ENCODE measurements around the gene HOXB3. TPM values are rescaled to one million over a fixed set of nuclear protein-coding genes. Genes with fewer than 3 reads are reported as not detected.

The HOXB3 gene
- total RNA-seq, 1 donor from 2014 or later: not detected

GRCh38 chr17:48632579-48633265 lies 42.7 kb upstream of the HOXB3 start:
- Mint-ChIP-seq H3K4me3 (no peak overlapping the region), H3K36me3 (no peaks in the 10 kb centered on the region), H3K27me3 (ENCODE audit: insufficient read depth, low read depth) (peaks cover 96% of the 10 kb centered on the region), H3K9me3 (peaks cover 15% of the 10 kb centered on the region), H3K27ac (no peak overlapping the region), H3K4me1 (peaks cover 2% of the 10 kb centered on the region)
- no peaks in the 10 kb centered on the region for H3K4me1 ChIP-seq
- H2AFZ ChIP-seq (replicated peaks): no peak overlapping the region
- TF ChIP-seq CTCF (IDR thresholded peaks at IDR 0.05): no peak
- TF ChIP-seq EZH2 (IDR thresholded peaks at IDR 0.05): no peak
- TF ChIP-seq EZH2phosphoT487 (IDR thresholded peaks at IDR 0.05): no peak
- H3K36me3 ChIP-seq: no peaks in the 10 kb centered on the region
- DNase-seq (ENCODE audit: low spot score): no peak
- H3K79me2 ChIP-seq (ENCODE audit: low read depth): no peaks in the 10 kb centered on the region
- no peak overlapping the region for H3K4me2 ChIP-seq
- no peaks in the 10 kb centered on the region for H3K9me3 ChIP-seq (ENCODE audit: low read depth)
- H3K4me3 ChIP-seq: no peak overlapping the region
- H3K27me3 ChIP-seq: peaks cover 100% of the 10 kb centered on the region
- H3F3A ChIP-seq (ENCODE audit: low read depth): no peaks in the 10 kb centered on the region
- H3K27ac ChIP-seq: no peak overlapping the region
- H4K20me1 ChIP-seq (ENCODE audit: low read depth): peaks cover 86% of the 10 kb centered on the region
- no peak overlapping the region for H3K9ac ChIP-seq

- Mint-ChIP-seq H3K27ac (no peak overlapping the region), H3K4me1 (peaks cover 4% of the 10 kb centered on the region), H3K27me3 (ENCODE audit: insufficient read depth, low read depth) (peaks cover 96% of the 10 kb centered on the region), H3K36me3 (no peaks in the 10 kb centered on the region), H3K4me3 (no peak overlapping the region), H3K9me3 (peaks cover 16% of the 10 kb centered on the region)
- Histone ChIP-seq H3K4me3 (no peak overlapping the region), H2AFZ (replicated peaks) (no peak overlapping the region), H3K9ac (no peak overlapping the region), H3K4me2 (no peak overlapping the region), H3K9me3 (ENCODE audit: low read depth) (no peaks in the 10 kb centered on the region), H3K27me3 (peaks cover 100% of the 10 kb centered on the region), H3K36me3 (no peaks in the 10 kb centered on the region), H3F3A (ENCODE audit: low read depth) (no peaks in the 10 kb centered on the region), H4K20me1 (ENCODE audit: low read depth) (peaks cover 89% of the 10 kb centered on the region), H3K79me2 (ENCODE audit: low read depth) (no peaks in the 10 kb centered on the region), H3K4me1 (no peaks in the 10 kb centered on the region), H3K27ac (no peak overlapping the region)
- DNase-seq (ENCODE audit: low spot score): no peak
- TF ChIP-seq EZH2phosphoT487 (IDR thresholded peaks at IDR 0.05): no peak
- TF ChIP-seq CTCF (IDR thresholded peaks at IDR 0.05): no peak
- TF ChIP-seq EZH2 (IDR thresholded peaks at IDR 0.05): peak; percentile 20
Observed at GRCh38 chr17:48631693-48632578, 41.9 kb upstream of the HOXB3 start.

- Histone ChIP-seq H3K4me2 (no peak overlapping the region), H3K4me1 (no peaks in the 10 kb centered on the region), H3K4me3 (no peak overlapping the region), H3K36me3 (no peaks in the 10 kb centered on the region), H2AFZ (replicated peaks) (no peak overlapping the region), H3K9me3 (ENCODE audit: low read depth) (no peaks in the 10 kb centered on the region), H3K9ac (no peak overlapping the region), H3K79me2 (ENCODE audit: low read depth) (no peaks in the 10 kb centered on the region), H3F3A (ENCODE audit: low read depth) (no peaks in the 10 kb centered on the region), H3K27ac (no peak overlapping the region), H4K20me1 (ENCODE audit: low read depth) (peaks cover 92% of the 10 kb centered on the region), H3K27me3 (peaks cover 100% of the 10 kb centered on the region)
- no peaks in the 10 kb centered on the region for H3K36me3 Mint-ChIP-seq
- H3K27me3 Mint-ChIP-seq (ENCODE audit: insufficient read depth, low read depth): peaks cover 95% of the 10 kb centered on the region
- TF ChIP-seq CTCF (IDR thresholded peaks at IDR 0.05) (no peak), EZH2phosphoT487 (IDR thresholded peaks at IDR 0.05) (peak; percentile 31), EZH2 (IDR thresholded peaks at IDR 0.05) (no peak)
- H3K9me3 Mint-ChIP-seq: peaks cover 15% of the 10 kb centered on the region
- H3K27ac Mint-ChIP-seq: no peak overlapping the region
- peaks cover 3% of the 10 kb centered on the region for H3K4me1 Mint-ChIP-seq
- H3K4me3 Mint-ChIP-seq: peak overlapping the region; percentile 59
- no peak for DNase-seq (ENCODE audit: low spot score)
Observed at GRCh38 chr17:48630925-48631692, 41.1 kb upstream of the HOXB3 start.

Measured in neural progenitor cell (in vitro differentiated cells).